ENCODE data around the gene HS2ST1. TPM values are rescaled to one million over a fixed set of nuclear protein-coding genes. Genes with fewer than 3 reads are reported as not detected.

Gene HS2ST1
- total and polyA plus RNA-seq, 10 of the 15 experiments (the other 5 are each of a cell fraction or from before 2014, with no cell fraction given): 5.4 to 30.8 (median 18.6) TPM

DNA sequence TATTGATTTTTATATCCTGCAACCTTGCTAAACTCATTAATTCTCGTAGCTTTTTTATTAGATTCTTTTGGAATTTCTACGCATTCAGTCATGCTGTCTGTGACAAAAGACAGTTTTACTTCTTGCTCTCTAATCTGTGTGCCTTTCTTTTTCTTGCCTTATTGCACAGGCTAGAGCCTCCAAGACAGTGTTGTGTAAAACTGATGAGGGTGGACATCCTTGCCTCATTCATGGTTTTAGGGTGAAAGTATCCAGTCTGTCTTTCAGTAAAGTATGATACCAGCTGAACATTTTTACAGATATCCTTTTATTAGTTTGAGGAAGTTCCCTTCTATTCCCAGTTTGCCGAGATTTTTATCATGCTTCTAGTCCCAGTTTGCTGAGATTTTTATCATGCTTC, 133.8 kb downstream of the HS2ST1 start (continued):
- TF ChIP-seq ZZZ3 (IDR thresholded peaks at IDR 0.05; ENCODE audit: control insufficient read depth, insufficient read length, low read depth) (no peak), SMAD5 (IDR thresholded peaks at IDR 0.05; ENCODE audit: low read depth) (no peak), SIX5 (IDR thresholded peaks at IDR 0.05; ENCODE audit: low read depth, low read length, severe bottlenecking) (no peak), TCF3 (IDR thresholded peaks at IDR 0.05; ENCODE audit: borderline replicate concordance, insufficient read depth, low read depth, low read length) (no peak), TARDBP (IDR thresholded peaks at IDR 0.05; ENCODE audit: borderline replicate concordance) (no peak)
- TF ChIP-seq, protein P1, sequence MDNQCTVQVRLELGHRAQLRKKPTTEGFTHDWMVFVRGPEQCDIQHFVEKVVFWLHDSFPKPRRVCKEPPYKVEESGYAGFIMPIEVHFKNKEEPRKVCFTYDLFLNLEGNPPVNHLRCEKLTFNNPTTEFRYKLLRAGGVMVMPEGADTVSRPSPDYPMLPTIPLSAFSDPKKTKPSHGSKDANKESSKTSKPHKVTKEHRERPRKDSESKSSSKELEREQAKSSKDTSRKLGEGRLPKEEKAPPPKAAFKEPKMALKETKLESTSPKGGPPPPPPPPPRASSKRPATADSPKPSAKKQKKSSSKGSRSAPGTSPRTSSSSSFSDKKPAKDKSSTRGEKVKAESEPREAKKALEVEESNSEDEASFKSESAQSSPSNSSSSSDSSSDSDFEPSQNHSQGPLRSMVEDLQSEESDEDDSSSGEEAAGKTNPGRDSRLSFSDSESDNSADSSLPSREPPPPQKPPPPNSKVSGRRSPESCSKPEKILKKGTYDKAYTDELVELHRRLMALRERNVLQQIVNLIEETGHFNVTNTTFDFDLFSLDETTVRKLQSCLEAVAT (IDR thresholded peaks at IDR 0.05): no peak

DNA sequence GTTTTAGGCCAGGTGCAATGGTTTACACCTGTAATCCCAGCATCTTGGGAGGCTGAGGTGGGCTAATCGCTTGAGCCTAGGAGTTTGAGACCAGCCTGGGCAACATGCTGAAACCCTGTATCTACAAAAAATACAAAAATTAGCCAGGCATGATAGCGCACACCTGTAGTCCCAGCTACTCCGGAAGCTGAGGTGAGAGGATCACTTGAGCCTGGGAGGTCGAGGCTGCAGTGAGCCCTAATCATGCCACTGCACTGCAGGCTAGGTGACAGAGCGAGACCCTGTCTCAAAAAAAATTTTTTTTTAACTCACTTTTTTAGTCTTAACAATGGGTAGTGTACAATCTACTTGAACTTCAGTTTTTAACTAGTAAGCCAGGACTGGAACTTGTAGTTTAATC, 137.5 kb downstream of the HS2ST1 start:
- ChIA-PET RAD21 (ENCODE audit: unreplicated experiment) (interaction anchor here (1.3 kb wide), 1 partner anchor 31 kb away, joined by 4 read pairs; no protein-coding TSS in a partner anchor), POLR2A (no interaction called here), SMC1A (ENCODE audit: uncharacterized antibody, unreplicated experiment) (interaction anchor here (0.7 to 6.3 kb wide), 8 partner anchors 13 to 218 kb away, joined by 3 to 47 read pairs (median 4); partner anchors contain the start of genes HS2ST1 and SELENOF), CTCF (interaction anchor here (1.1 to 1.5 kb wide), 2 partner anchors 31 to 33 kb away, joined by 3 to 4 read pairs; no protein-coding TSS in a partner anchor)
- H4K20me1 ChIP-seq (ENCODE audit: control insufficient read depth, insufficient read depth): no peaks in the 10 kb centered on the region
- TF ChIP-seq RUNX3 (IDR thresholded peaks at IDR 0.05; ENCODE audit: low read length): no peak
- TF ChIP-seq ZNF207 (IDR thresholded peaks at IDR 0.05; ENCODE audit: borderline replicate concordance): no peak
- TF ChIP-seq YY1 (IDR thresholded peaks at IDR 0.05; ENCODE audit: low read depth, low read length): no peak
- TF ChIP-seq YBX1 (IDR thresholded peaks at IDR 0.05): no peak
- no peak for TF ChIP-seq CREB1 (IDR thresholded peaks at IDR 0.05; ENCODE audit: low read depth)
- no peak for TF ChIP-seq NFIC (IDR thresholded peaks at IDR 0.05; ENCODE audit: low read depth, low read length)
- TF ChIP-seq, protein P2, sequence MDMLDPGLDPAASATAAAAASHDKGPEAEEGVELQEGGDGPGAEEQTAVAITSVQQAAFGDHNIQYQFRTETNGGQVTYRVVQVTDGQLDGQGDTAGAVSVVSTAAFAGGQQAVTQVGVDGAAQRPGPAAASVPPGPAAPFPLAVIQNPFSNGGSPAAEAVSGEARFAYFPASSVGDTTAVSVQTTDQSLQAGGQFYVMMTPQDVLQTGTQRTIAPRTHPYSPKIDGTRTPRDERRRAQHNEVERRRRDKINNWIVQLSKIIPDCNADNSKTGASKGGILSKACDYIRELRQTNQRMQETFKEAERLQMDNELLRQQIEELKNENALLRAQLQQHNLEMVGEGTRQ (IDR thresholded peaks at IDR 0.05; ENCODE audit: borderline replicate concordance, low read depth, low read length): no peak
- no peak for TF ChIP-seq TCF12 (IDR thresholded peaks at IDR 0.05; ENCODE audit: low read depth, low read length)
- TF ChIP-seq FOXK2 (IDR thresholded peaks at IDR 0.05): no peak
- TF ChIP-seq NBN (IDR thresholded peaks at IDR 0.05): no peak
- TF ChIP-seq BACH1 (IDR thresholded peaks at IDR 0.05; ENCODE audit: borderline replicate concordance): no peak
- no peak for TF ChIP-seq ZSCAN29 (IDR thresholded peaks at IDR 0.05)
- no peak for TF ChIP-seq MTA2 (IDR thresholded peaks at IDR 0.05; ENCODE audit: low read depth)
- TF ChIP-seq CHD4 (IDR thresholded peaks at IDR 0.05): no peak
- TF ChIP-seq, protein P3, sequence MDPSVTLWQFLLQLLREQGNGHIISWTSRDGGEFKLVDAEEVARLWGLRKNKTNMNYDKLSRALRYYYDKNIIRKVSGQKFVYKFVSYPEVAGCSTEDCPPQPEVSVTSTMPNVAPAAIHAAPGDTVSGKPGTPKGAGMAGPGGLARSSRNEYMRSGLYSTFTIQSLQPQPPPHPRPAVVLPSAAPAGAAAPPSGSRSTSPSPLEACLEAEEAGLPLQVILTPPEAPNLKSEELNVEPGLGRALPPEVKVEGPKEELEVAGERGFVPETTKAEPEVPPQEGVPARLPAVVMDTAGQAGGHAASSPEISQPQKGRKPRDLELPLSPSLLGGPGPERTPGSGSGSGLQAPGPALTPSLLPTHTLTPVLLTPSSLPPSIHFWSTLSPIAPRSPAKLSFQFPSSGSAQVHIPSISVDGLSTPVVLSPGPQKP (IDR thresholded peaks at IDR 0.05; ENCODE audit: low read depth, low read length): no peak
- TF ChIP-seq SREBF1 (IDR thresholded peaks at IDR 0.05; ENCODE audit: low read length): no peak
- no peak for TF ChIP-seq STAT3 (IDR thresholded peaks at IDR 0.05; ENCODE audit: low read depth, low read length)
- no peak for TF ChIP-seq GATAD2B (conservative IDR thresholded peaks at IDR 0.05; ENCODE audit: low read depth)
- TF ChIP-seq ATF7 (IDR thresholded peaks at IDR 0.05; ENCODE audit: low read depth): no peak
- no peak for FAIRE-seq
- H3K27me3 ChIP-seq (replicated peaks in 1 of 2; ENCODE audit: control insufficient read depth in 2 of 2, insufficient read depth in 2 of 2, low read length in 1 of 2): no peaks in the 10 kb centered on the region
- H3K4me3 ChIP-seq: peak overlapping the region; percentile 1; the same call in 1 of the 2 replicates
- no peak for DNase-seq (ENCODE audit: low read depth, low spot score)
- peaks cover 43% of the 10 kb centered on the region for H3K79me2 ChIP-seq (ENCODE audit: control insufficient read depth, insufficient read depth, low read length)
- no peak overlapping the region; the same call in 1 of the 2 replicates for H3K27ac ChIP-seq (ENCODE audit: control insufficient read depth, insufficient read depth)
- no peak overlapping the region for H2AFZ ChIP-seq (ENCODE audit: control insufficient read depth, low read depth, low read length)
- H3K36me3 ChIP-seq (ENCODE audit: control insufficient read depth in 2 of 2, insufficient read depth in 2 of 2, low read length in 1 of 2): no peaks in the 10 kb centered on the region
- 73% methylated on average over 5 of the region's 5 CpGs for WGBS (ENCODE audit: insufficient coverage, insufficient replicate concordance, low lambda C conversion rate, missing lambda C conversion rate)
- in situ Hi-C loops (cut with MboI): loop anchor here (10.0 kb wide), 1 partner anchor 137 kb away; the partner anchor contains the start of genes HS2ST1 and SELENOF
- BruUV-seq (replicated peaks): no TSS peak
- no peak overlapping the region for H3K9ac ChIP-seq (ENCODE audit: control insufficient read depth, insufficient read depth, low read length)
- intact Hi-C loops (cut with micrococcal nuclease; ENCODE audit: unreplicated experiment): no loop called here
- peaks cover 5% of the 10 kb centered on the region for H3K9me3 ChIP-seq (replicated peaks; ENCODE audit: control insufficient read depth, insufficient read depth, low read length)
- H3K4me1 ChIP-seq (ENCODE audit: control insufficient read depth, insufficient read depth, low read length): peaks cover 8% of the 10 kb centered on the region; the same call in 1 of the 2 replicates
- ATAC-seq: peak; percentile 76
- H3K4me2 ChIP-seq (ENCODE audit: control insufficient read depth, insufficient read depth): peak overlapping the region; percentile 32
